NCI-H2107 treated with DMSO at 0.1 percent for 48 hours (cell line): Measurements from ENCODE around the gene LRRK2.
"Not testable (repeated sequence)": the region's sequence is repeated elsewhere in the genome, so short reads cannot be mapped to it uniquely, and the experiment has no call there.

ENCODE experiments used
- DNase-seq: peaks from one replicate; lab custom pipeline; 2025; ENCODE audit not compliant: unreplicated experiment; lab: John Stamatoyannopoulos, UW

LRRK2 gene

DNA sequence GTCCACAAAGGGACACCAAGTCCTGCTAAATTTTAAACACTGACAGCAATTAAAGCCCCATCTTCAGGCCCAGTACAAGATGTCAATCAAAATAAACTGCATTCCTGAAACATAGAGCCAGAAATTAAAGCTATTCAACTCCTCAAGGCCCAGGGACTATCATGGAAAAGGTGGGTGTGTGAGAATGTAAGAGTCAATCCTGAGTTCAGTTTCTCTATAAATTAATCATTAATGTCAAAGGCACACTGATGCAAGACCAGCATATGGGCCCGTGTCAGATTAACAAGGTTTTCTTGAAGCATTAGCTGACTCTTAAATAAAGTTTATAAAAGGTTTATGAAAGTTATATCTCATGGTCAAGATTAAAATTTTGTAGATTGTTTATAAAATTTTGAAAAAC is 13.6 kb upstream of the LRRK2 start:
- DNase-seq = not testable (repeated sequence)

GRCh38 chr12:40212566-40212965 is 12.2 kb upstream of the LRRK2 start:
- no peak for DNase-seq

DNA sequence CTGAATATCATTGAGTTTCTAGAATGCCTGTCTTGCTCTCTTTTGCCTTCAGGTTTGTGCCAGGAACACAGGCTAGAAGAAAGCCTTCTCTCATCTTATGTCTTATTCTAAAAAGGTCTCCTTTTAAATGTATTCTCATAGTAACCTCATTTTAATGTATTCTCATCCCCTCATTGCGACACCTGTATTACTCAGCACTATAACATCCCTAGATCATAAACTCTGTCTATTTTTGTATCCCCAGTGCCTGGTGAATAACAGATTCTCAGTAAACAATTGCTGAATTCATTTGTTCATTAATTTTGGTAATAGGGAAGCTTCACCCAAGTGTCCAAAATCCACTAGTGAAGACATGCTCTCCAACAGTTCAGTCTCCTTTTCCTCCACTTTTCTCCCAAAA is 8.8 kb upstream of the LRRK2 start:
- no peak for DNase-seq

DNA sequence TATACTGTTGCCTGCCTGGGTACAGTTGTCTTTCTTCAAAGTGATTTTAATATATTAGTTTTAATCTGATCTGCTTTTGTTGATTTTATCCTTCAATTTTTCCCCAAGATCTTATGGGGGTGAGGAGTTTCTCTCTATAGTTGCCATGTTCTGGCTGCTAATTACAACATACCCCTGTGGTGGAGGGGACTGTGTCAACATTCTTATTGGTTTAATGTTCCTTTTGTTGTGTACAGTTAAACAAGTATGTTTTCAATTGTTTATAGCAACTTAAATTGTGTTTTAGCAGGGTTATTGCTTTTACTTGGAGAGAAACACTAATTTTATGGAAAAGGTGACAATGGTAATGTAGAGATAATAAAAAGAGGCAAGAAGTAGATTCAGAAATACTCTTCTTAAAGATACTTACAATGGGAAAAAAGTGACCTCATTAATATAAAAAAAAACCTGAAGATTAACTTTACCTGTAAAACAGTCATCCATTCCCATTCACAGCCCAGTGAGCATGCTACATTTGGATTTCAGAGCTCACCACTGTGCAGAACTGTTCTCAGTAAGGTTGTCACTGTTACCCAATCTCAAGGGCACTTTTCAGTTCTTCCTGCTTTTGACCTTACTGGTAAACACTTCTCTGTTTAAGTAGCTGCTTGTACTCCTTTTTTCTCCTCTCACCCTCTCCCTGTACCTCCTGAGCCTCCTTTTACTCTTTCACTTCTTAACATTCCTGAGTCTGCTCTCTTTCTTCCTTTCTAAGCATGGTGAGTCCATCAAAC is 8.1 kb upstream of the LRRK2 start:
- no peak for DNase-seq

- no peak for DNase-seq
Observed at GRCh38 chr12:40219760-40220159, 5.0 kb upstream of the LRRK2 start.

DNA sequence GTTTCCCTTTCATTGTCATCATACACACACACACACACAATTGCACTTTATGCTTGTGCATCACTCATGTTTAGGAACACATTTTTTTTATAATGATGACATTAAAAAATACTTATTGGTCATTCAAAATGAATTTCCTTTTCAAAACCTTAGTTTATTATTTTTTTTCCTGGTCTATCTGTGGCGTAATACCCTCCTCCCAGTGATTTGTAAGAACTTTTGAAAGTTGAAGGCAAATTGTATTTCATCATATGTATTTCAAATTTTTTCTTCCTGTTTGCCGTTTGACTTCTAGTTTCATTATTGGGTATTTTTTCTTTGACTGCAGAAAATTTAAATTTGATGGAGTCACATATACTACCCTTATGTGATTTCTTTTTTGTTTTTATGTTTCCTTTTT is 2.5 kb upstream of the LRRK2 start:
- DNase-seq = no peak

- DNase-seq = no peak
Observed at GRCh38 chr12:40223646-40224045, 1.2 kb upstream of the LRRK2 start.

- no peak for DNase-seq
Observed at GRCh38 chr12:40225337-40225983, 663 bp downstream of the LRRK2 start.

- DNase-seq = no peak
Observed at GRCh38 chr12:40225984-40226602, 1.3 kb downstream of the LRRK2 start.

- no peak for DNase-seq
Observed at GRCh38 chr12:40226705-40227104, 1.9 kb downstream of the LRRK2 start.

GRCh38 chr12:40227447-40227846 is 2.6 kb downstream of the LRRK2 start:
- DNase-seq = no peak

- DNase-seq = no peak
Observed at GRCh38 chr12:40228727-40229126, 3.9 kb downstream of the LRRK2 start.

DNA sequence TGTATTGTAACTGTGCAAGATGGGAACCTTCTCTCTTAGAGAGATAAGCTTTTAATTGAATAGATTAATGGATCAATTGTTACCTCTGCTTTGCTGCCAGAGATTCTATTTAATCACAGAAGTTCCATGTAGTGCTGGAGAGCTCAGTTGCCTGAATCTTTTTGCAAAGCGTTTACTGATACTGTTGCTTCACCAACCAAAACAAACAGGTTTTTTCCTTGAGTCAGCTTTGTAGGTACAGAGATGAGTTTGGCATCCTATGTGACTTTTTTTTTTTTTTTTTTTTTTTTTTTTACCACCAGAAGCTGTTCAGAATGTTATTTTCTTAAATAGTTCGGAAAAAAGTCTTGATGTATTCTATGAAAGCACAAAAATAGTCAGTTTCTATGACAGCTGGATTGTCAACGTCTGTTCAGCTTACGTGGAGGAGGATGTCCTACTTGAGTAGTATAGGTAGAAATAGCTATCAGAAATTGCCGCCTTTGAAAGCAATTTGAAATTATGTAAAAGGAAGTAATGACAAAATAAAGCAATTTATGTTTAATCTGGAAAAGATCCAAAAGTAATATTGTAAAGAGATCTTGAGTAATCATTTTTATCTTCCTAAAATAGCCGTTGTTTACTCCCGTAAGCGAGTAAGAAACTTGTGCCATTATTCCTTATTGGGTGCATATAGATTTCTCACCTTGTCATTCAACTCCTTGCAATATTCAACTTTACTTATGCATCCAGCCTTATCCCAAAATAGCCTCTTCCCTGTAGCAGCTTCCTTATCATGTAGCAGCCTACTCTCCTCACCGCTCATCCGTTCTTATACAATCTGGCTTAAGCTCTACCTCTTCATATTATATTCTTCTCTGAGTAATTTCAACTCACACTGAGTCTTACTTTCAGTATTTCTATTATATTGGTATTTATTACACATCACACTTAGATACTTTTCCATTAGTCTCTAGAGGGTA is 5.2 kb downstream of the LRRK2 start:
- DNase-seq = no peak

DNA sequence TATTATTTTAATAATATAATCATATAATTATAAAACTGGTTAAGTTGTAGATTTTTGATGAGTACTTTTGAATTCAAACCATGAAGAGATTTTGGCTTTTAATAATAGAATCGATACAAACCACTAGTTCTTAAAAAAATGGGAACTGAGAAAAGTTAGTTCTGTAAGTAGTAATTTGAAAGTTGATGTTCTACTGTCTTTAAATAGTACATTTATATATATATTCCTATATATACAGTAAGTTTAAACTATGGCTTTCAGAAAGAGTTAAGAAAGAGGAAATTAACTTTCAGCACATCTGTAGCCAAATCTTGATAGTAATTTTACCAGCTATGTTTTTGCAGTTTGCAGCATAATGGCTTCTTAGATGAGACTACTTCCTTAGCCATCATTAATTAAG is 7.8 kb downstream of the LRRK2 start:
- DNase-seq = no peak

- no peak for DNase-seq
Observed at GRCh38 chr12:40233741-40234367, 9.1 kb downstream of the LRRK2 start.

DNA sequence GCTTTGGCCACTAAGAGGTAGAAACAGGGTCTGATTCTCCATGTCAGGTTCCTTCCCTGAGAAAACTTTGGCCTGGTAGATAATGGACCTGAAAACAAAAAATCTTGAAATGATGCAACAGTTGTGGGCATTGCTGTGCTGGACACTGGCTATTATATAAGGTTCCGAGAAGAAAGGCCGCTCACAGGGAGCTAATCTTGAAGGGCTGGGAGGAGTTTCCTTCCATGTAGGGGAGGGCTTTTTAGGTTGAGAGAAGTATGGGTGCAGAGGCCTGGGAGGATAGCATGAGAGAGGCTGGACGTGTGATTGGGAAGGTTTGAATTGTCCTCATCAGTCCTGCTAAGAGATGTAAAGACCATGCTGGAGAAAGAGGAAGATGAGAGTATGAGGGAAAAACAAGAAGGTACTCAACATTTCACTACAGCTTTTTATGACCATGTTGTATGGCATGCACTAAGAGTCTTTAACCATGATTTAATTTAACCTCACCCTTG is 11.6 kb downstream of the LRRK2 start:
- DNase-seq = no peak

- no peak for DNase-seq
Observed at GRCh38 chr12:40238266-40238902, 13.6 kb downstream of the LRRK2 start.

DNA sequence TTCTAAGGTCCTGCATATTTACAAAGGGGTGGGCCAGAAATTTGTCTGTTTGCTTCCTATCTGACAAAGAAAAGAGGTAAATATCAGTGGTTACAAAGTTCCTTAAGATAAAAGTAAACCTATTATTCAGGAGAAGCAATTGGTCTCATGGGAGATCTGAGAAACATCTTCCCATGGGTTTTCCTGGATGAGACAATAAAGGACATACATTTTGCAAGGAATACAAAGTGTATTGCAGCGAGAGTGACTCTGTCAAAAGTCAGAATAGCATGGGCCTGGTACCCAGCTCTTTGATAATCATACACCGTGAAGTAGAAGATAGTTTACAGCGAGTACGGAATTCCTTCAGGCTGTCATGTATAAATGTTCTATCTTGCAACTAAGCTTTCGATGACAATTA is 14.2 kb downstream of the LRRK2 start:
- no peak for DNase-seq

- DNase-seq = no peak
Observed at GRCh38 chr12:40240779-40241178, 16.0 kb downstream of the LRRK2 start.

- no peak for DNase-seq
Observed at GRCh38 chr12:40241741-40242140, 16.9 kb downstream of the LRRK2 start.
